Right ventricle myocardium superior (tissue), 1 donor: ENCODE data around the gene FIGNL2. TPM values are rescaled to one million over a fixed set of nuclear protein-coding genes. Genes with fewer than 3 reads are reported as not detected.

Experiments used
- ATAC-seq: fragments of 200-7000 bp; cut with Tn5 transposase; one replicate; pipeline ENCODE4 v1.9.1; 2020; ENCODE audit warnings: mild to moderate bottlenecking; ENCODE audit not compliant: poor library complexity
- DNase-seq: peaks from one replicate; pipeline ENCODE4 v3.0.0-alpha.2; 2020
- intact Hi-C: fragments of 100-400 bp; cut with DNase I; formaldehyde crosslinking; loops from one replicate; pipeline ENCODE4 v1.11.2; 2022
- total RNA-seq: library from RNA; stranded (reverse); fragmentation: NEBNext Ultra II Directional; extraction: Animal tissue kit (Norgen Biotek cat#: 25700); gene quantifications from one replicate; pipeline ENCODE4 v1.2.1, GENCODE V29; 2021
- donor health status: DM: no; HTN: yes; CAD: no; lungs with severe emphysema.

FIGNL2 gene
- total RNA-seq, 1 donor from 2014 or later: 0.30 TPM

DNA sequence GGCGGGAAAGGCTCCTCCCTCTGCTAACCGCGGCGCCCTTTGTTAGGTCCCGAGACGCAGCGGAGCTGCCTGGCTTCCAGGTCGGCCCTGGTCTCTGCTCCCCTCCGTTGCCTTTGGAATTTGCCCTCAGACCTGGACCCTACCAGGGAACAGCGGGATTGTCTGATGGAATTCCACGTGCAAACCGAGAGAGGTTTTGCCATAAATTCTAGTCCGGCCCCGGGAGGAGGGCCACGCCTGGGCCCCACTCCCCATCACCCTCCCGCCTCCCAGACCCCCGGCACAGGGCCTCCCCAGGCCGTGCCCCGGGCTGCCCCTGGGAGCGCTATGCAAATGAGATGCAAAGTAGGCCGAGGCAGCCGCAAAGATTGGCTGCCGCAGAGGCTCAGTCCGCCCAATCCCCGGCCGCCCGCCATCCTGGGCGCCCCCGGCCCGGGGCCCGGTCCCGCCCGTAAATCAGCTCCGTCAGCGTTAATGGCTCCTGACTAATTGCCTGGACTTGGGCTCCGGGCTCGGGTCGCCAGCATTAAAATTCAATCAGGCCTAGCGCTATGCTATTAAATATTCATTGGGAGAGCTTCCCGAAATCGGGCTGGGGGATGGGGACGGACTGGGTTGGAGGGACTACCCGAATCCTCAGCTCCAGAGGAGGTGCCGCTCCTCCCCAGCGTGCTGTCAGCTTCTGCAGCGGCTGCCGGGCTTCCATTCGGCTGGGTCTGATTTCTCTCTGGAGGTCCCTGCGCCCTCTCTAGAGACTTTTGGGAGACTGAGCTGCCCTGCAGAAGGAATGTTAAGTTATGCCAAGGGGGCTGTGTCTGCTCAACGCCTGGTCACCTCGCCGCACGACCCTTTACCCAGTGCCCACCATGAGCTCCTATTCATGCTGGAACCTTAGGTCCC is 15.7 kb upstream of the FIGNL2 start:
- ATAC-seq (peak; percentile 67), DNase-seq (peak; percentile 51)
- intact Hi-C loops: no loop called here

DNA sequence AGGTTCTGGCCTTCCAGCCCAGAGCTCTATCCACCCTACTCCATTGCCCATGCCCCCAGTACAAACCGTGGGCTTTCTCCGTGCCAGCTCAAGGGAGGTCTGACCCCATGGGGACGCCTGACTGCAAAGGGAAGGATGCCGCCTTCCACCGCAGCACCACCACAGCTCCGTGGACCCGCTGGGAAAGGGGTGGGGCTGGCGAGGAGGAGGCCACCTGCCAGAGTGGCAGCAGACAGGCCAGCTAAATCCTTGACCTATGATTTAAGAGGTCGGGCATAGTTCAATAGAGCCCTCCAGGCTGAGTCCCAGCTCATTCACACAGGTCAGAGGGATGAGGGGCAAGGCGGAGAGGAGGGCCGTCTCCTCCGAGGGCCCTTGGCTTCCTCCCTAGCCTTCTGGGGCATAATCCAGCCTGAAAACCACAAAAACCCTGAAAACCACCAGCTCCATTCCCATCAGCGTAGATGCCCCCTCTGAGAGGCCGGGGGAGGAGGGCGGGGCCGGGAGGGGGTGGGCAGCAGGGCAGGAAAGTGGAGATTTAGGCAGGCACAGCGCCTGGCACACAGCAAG is 14.9 kb upstream of the FIGNL2 start:
- DNase-seq (no peak), ATAC-seq (no peak)
- intact Hi-C loops: no loop called here

DNA sequence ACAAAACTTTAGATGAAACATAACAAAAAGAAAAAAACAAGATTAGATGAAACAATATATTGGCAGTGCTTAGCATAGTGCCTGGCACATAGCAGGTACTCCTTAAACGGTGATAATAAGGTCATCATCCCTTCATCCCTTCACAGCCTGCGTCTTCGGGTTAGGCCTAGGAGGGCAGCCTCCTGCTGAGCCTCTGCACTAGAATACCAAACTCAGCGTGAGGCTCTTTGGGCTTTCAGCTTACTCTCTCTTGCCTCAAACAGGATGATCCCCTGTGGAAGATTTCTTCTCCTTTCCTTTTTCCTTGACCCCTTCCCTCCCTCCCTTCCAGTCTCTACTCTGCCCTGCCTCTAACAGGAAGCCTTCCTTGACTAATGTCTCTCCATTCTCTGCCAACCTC is 14.4 kb upstream of the FIGNL2 start:
- DNase-seq (no peak), ATAC-seq (no peak)
- intact Hi-C loops: no loop called here

DNA sequence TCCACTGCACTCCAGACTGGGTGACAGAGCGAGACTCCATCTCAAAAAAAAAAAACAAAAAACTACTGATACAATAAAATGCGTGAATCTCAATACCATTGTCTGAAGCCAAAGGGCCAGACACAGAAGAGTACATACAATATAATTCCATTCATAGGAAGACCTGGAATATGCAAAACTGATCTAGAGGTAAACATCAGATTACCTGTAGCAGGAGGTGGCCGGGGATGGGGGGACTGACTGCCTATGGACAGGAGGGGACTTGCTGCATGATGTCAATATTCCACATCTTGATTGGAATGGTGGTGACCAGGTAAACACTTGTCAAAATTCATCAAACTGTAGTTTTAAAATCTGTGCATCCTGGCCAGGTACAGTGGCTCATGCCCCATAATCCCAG is 12.5 kb upstream of the FIGNL2 start:
- intact Hi-C loops: no loop called here
- DNase-seq (no peak), ATAC-seq (no peak)

DNA sequence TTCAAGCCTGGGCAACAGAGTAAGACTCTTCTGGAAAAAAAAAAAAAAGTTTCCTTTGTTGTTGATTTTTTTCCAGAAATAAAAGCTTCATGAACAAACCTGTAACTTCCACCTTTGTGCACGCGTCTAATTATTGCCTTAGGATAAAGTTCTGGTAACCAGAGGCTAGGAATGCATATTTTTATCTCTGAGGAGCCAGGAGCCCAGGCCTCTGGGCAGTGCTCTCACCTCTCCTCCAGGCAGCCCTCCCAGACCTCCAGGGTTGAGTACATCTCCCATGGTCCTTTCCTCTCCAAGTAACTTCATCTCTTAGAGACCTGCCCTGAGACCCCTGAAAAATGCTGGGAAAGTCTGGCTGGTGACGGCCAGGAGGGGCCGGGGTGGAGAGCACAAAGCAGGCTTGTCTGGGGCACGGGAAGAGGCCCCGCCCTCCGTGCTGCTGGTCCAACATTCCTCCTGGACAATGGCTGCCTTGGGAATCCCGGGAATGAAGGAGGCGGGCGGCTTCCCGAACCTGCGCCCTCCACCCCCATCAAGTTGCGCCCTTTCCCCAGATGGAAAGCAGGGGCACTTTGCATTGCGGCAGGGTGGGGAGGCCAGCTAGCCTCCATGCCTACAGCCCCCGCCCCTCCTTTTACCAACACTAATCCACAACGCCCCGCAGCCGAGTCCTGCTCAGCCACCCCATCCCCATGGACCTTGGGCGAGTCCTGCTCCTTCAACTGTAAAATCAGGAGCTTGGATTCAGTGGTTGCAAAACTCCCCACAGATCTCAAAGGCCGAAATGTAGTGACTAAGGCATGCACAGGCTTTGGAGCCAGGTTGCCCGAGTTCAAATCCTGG is 7.3 kb upstream of the FIGNL2 start:
- intact Hi-C loops: no loop called here
- DNase-seq (peak; percentile 66), ATAC-seq (peak; percentile 55)

DNA sequence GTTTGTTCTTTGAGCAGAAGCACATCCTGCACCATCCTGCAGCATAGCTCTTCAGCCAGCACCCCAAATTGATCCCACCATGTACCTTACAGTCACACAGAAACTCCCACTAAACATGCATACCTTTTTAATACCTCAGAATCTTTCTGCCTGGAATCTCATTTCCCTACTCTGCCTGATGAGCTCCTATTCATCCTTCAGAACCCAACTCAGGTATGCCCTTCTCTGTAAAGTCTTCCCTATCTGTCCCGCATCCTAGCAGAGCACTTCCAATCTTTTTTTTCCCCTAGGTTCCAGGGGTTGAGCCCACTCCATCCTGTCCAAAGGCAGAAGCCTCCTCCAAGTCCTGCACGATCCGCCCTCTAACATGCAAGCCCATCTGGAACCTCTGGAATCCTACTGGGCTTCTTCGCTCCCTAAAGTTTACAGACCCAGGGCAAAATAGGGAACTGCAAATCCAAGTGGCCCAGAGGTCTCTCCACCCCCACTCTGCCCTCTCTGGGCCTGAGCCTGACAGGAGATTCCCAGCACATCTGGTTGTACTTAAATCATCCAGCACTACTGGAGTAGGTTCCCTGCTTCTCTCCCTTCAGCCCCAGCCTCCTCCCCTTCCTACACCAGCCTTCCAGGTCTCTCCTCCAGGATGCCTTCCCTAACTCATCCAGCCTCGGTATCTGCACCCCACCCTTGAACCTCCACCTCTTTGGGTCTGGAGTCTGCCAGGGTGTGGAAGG is 4.1 kb upstream of the FIGNL2 start:
- intact Hi-C loops: no loop called here
- ATAC-seq: no peak
- DNase-seq: no peak

DNA sequence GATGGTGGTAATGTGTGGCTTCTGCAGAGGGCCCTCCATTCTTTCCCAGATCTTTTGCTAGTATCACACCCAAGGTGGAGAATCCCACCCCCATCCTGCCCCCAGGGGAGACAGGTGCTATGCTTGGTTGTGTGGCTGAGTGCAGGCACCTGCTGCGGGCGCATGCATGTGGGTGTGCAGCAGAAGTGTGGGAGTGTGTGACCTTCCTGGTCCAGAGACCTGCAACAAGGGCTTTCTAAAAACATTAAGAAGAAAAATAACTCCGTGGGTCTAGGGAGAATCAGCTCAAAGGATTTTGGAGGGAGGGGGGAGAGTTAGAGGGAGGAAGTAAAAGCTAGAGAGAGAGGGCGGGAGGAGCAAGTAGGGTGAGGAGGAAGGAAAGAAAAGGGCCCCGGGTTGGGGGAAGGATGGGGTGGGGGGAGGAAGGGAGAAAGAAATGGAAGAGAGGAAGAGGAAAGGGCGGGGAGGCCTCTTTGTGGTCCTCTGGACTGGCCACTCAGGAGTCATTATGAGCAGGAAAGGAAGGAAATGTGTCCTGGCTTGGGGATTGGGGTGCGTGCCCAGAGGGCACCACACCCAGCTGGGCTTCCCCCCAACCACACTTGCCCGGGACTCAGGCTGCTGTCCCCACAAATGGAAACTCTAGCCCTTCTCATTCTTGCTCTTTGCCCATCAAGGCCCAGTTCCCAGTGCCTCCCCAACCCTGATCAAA is 3.1 kb upstream of the FIGNL2 start:
- ATAC-seq (peak; percentile 47), DNase-seq (peak; percentile 60)
- intact Hi-C loops: no loop called here

DNA sequence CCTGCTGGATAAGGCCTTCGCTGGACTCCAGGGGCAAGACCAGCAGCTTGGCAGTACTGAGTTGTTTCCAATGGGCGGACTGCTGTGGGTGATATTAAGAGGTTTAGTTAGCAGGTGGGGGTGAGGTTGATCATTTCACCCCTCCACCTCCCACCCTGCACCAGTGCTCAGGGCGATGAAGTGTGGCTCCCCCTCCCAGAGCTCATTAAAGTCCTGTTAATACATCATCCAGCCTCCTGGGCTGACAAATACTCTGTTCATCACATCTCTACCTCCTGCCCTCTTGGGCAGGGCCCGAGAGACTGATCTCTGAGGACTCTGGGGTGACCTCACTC is 2.4 kb upstream of the FIGNL2 start:
- DNase-seq (no peak), ATAC-seq (no peak)
- intact Hi-C loops: no loop called here

DNA sequence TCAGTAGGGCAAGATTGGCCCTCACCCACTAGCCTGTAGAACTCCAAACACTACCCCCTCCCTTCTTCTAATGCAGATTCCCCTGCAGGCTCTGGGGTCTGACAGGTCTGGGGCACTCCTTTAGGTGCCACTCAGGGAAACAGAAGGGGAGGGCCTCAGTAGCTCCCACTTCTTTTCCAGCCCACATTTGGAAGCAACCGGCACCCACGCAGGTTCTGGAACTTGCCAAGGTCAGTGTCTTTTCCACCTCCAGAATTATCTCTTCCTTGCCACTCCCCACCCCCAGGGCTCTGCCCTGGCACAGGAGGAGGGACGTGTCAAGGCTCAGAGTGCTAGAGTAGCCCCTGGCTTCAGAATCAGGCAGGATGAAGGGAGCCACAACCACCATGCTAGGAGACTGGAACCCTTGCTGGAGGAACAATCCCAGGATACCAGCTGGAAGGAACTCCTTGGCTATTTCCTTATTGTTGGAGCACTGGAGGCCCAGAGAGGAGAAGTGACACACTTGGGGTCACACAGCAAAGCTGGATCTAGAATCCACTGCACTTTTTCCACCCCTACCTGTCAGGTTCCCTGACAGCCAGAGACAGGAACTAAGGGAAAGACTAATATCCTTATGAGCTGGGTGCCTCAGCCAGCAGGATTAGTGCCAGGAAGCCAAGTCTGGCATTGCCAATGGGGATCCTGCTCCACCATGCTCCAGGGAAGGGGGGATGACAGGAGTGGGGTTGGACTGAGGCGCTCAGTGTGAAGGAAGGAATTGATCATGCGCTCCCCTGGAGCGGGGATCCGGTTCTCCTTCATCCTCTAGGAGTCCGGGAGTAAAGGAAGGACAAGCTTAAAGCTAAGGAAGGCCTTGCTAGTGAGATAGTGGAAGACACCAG is 1.8 kb upstream of the FIGNL2 start:
- ATAC-seq: no peak
- DNase-seq: no peak
- intact Hi-C loops: no loop called here

DNA sequence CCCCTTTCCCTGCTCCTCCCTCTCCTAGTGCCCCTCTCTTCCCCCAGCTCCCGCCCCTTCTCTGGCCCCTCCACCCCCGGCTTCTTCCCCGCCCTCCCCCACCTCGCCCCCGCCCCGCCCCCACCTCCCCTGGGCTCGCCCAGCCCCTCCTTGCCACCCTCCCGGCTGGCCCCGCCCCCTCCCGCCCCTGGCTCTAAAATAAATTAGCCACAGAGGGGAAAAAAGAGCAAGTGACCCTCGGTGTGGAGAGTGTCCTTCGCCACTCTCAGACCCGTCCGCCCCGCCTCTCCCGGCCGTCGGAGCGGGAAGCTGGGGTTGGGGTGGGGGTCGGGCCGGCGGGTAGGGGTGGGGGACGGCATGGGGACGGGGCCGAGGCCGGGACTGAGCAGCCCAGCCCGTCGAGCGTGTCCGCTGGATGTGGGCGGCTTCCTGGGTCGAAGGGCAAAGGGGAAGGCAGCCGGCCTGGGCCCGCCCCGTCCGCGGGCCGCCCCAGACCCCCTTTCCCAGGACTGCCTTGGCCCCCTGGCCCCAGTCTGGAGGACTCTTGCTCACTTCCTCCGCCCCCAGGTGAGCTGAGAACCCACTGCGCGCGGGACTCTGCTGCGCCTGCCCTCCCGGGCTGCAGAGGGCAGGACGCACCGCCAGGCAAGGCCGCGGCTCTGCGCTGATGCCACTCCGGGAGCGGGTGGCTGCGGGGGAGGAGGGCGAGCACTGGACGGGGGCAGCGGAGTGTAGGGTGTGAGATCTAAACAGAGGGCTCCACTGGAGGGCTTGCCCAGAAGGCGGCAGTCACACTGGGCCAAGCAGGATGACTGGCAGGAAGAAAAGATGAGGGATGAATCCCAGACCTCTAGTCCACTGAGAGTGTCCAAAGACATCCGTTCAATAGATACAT is 570 bp upstream of the FIGNL2 start:
- DNase-seq (no peak), ATAC-seq (no peak)
- intact Hi-C loops: no loop called here

DNA sequence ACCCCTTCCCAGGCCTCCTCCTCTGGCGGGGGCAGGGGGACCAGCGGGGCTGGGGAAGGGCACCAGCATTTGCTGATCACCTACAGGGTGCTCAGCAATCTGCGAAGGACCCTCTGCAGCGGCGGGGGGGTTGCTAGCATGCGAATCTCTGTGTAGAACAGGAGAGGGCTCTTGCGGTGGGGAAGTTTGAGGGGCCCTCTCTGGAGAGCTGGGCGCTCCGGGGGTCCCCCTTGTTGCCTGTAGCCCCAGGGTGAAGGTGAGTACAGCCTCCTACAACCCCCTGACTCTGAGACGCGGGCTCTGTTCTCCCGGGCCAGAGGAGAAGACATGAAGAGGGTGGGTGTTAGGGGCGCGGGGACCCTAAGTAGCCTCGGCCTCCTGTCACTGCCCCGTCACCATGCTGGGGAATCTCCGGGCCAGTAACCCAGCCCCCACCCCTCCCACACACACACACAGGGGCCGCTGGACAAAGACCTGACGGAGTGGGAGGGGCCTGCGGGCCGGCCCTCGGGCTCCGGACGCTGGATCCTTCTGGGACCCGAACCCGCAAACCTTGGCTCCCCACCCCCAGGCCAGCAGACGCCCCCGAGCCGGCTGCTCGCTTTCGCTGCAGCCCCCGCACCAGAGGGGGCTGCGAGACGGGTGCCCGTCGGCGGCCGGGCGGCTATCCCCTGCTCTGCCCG is 734 bp downstream of the FIGNL2 start:
- DNase-seq: peak; percentile 54
- intact Hi-C loops: no loop called here
- ATAC-seq: peak; percentile 41

DNA sequence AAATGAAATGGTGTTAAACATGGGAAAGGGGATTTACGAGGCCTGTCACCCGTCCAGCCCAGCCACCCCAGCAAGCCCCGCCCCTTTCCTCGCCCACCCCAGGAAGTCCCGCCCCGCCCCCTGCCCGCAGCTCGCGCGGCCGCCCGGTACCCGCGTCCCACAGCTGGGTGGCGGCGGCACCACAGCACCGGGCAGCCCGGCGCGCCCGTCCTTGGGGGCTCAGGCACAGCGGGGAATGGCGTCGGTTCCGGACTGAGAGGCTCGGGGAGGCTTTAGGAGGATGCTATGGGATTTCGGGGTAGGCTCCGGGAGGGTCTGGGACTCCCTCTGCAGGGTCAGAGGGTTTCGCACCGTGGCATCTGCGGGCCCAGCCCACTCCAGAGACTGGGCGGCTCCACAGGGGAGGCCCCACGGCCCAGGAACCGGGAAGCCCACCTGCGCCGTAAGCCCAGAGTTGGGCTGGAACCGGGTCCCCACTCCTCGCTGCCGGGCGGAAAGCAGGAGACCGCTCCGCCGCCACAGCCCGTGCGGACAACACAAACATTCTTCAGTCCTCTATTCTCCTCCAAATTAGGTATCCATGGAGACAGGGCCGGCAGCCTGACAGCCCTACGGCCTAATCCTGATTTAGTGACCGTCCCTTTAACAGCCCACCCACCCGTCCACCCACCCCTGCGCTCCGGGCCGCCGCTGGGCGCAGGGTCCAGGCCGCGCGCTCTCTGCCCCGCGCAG is 1.4 kb downstream of the FIGNL2 start:
- peak; percentile 62 for ATAC-seq
- intact Hi-C loops: no loop called here
- peak; percentile 72 for DNase-seq

DNA sequence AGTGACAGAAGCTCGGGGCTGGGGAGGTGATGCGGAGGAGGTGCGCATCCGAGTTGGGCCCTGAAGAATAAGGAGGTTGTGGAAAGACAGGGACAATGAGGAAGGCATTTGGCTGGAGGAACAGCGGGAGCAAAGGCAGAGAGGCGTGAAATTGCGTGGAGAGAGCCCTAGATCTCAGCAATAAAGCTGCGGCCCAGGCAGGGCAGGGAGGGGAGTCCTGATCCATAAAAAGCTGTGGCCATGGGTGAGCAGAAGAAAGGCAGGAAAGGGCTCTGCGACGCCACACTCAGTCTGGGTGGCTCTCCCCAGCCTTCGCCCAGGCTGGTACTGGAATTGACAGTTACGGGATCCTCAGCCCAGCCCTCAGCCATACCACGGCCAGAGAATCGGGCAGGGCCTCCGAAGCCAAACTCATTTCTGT is 2.2 kb downstream of the FIGNL2 start:
- ATAC-seq (no peak), DNase-seq (no peak)
- intact Hi-C loops: no loop called here

DNA sequence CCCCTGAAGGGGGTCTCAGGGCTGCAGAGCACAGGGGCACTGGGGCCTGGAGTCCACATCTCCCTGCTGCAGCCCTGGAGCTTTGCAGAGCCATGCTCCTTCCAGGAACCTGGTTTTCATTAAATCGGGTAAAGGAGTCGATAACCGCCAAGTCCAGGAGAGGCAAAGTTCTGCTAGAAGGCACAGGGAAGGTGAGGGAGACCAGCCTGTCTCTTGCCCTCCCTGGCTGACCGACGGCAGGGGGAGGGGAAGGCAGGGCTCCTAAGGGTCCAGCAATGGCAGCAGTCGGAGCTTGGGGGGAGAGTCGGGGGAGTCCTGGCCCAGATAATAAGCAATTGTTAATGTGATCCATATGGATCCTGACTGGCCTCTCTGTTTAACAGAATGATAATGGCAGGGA is 3.0 kb downstream of the FIGNL2 start:
- intact Hi-C loops: no loop called here
- ATAC-seq: no peak
- no peak for DNase-seq

DNA sequence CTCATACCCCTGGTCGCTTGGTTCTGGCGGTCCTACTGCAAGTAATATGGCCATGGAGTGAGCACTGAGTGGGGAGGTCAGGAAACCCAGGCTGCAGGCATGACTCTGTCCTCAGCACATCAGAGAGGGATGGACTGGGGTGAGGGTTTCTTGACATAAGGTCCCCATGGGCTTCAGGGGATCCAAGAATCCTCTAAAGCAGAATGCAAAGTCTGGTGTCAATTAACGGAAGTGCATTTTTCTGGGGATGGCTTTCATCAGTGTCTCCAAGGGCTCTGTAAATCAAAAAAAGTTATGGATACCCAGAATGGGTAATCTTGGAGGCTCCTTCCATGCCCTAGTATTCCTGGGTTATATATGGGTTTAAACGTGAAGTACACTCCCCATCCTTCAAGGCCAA is 3.7 kb downstream of the FIGNL2 start:
- DNase-seq (no peak), ATAC-seq (no peak)
- intact Hi-C loops: no loop called here
